PC-3 (cell line): ENCODE data around the gene GAREM2.

Source experiments
- EZH2 ChIP-seq: fragments of 300-600 bp; sonication (generic); IDR thresholded peaks from one replicate; pipeline ENCODE4 v1.6.1; 2017; ENCODE audit warnings: antibody characterized with exemption, mild to moderate bottlenecking, low read length; ENCODE audit not compliant: unreplicated experiment
- EZH2phosphoT487 ChIP-seq: fragments of 300-600 bp; sonication (generic); IDR thresholded peaks from 2 replicates; pipeline ENCODE4 v1.6.1; 2018; ENCODE audit warnings: mild to moderate bottlenecking, antibody characterized with exemption, low read length, borderline replicate concordance
- TF ChIP-seq, protein P1 (sequence below): fragments of 300-600 bp; sonication (generic); conservative IDR thresholded peaks from 2 replicates; pipeline ENCODE4 v1.5.1; 2017; ENCODE audit warnings: antibody characterized with exemption, low read depth, mild to moderate bottlenecking, low read length

DNA sequence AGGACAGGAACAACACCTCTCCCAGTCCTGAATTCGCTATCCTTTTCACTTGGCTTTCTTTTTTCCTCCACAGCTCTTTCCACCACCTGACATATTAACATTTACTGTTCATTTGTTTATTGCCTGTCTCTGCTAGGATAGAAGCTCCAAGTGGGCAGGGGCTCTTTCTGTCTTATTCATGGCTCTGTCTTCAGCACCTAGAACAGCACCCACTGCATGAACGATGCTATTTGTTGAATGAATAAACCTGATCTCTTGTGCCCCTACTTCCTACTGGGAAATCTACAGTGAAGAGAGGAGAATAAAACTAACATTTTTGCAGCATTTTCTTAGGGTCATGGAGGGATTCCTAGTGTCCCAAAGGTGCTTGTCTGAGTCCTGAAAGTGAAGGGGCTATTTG lies 24.4 kb upstream of the GAREM2 start:
- TF ChIP-seq EZH2 (no peak), EZH2phosphoT487 (no peak)
- TF ChIP-seq, protein P1, sequence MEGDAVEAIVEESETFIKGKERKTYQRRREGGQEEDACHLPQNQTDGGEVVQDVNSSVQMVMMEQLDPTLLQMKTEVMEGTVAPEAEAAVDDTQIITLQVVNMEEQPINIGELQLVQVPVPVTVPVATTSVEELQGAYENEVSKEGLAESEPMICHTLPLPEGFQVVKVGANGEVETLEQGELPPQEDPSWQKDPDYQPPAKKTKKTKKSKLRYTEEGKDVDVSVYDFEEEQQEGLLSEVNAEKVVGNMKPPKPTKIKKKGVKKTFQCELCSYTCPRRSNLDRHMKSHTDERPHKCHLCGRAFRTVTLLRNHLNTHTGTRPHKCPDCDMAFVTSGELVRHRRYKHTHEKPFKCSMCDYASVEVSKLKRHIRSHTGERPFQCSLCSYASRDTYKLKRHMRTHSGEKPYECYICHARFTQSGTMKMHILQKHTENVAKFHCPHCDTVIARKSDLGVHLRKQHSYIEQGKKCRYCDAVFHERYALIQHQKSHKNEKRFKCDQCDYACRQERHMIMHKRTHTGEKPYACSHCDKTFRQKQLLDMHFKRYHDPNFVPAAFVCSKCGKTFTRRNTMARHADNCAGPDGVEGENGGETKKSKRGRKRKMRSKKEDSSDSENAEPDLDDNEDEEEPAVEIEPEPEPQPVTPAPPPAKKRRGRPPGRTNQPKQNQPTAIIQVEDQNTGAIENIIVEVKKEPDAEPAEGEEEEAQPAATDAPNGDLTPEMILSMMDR: no peak
